HG02970 (cell line): ENCODE data around the gene GCN1.

Experiments
- ATAC-seq: cut with Tn5 transposase; IDR thresholded peaks from one replicate; pipeline ENCODE4 v1.9.1; 2021; ENCODE audit warnings: mild to moderate bottlenecking, moderate library complexity, moderate number of reproducible peaks; ENCODE audit not compliant: unreplicated experiment, low FRiP score

GCN1 gene

GRCh38 chr12:120155072-120155471 is 39.4 kb downstream of the GCN1 start:
- no peak for ATAC-seq

GRCh38 chr12:120150919-120151525 is 43.5 kb downstream of the GCN1 start:
- ATAC-seq: no peak

- no peak for ATAC-seq
These were observed 46.5 kb downstream of the GCN1 start for GRCh38 chr12:120148011-120148410.

- ATAC-seq: no peak
These were observed 49.4 kb downstream of the GCN1 start for GRCh38 chr12:120145164-120145563.

GRCh38 chr12:120144215-120144614 is 50.3 kb downstream of the GCN1 start:
- no peak for ATAC-seq

GRCh38 chr12:120142231-120142877 is 52.2 kb downstream of the GCN1 start:
- ATAC-seq: no peak

GRCh38 chr12:120141336-120141735 is 53.2 kb downstream of the GCN1 start:
- no peak for ATAC-seq

- no peak for ATAC-seq
These were observed 53.9 kb downstream of the GCN1 start for GRCh38 chr12:120140603-120141002.

- no peak for ATAC-seq
These were observed 54.6 kb downstream of the GCN1 start for GRCh38 chr12:120139958-120140357.

- ATAC-seq: no peak
These were observed 56.1 kb downstream of the GCN1 start for GRCh38 chr12:120138366-120138765.

GRCh38 chr12:120137833-120138232 is 56.7 kb downstream of the GCN1 start:
- ATAC-seq: no peak

- ATAC-seq: no peak
These were observed 58.3 kb downstream of the GCN1 start for GRCh38 chr12:120136093-120136770.

- no peak for ATAC-seq
These were observed 60.1 kb downstream of the GCN1 start for GRCh38 chr12:120134307-120134980.

GRCh38 chr12:120132863-120133385 is 61.6 kb downstream of the GCN1 start:
- peak; percentile 69 for ATAC-seq

GRCh38 chr12:120132054-120132836 is 62.3 kb downstream of the GCN1 start:
- no peak for ATAC-seq

- ATAC-seq: no peak
These were observed 63.4 kb downstream of the GCN1 start for GRCh38 chr12:120131116-120131515.

GRCh38 chr12:120130011-120130410 is 64.5 kb downstream of the GCN1 start:
- no peak for ATAC-seq

GRCh38 chr12:120126635-120127005 is 67.9 kb downstream of the GCN1 start:
- ATAC-seq: no peak

- ATAC-seq: no peak
These were observed 68.5 kb downstream of the GCN1 start for GRCh38 chr12:120125792-120126634.
